Liver (tissue), 9 donors: ENCODE measurements around the gene EVA1B. TPM values are rescaled to one million over a fixed set of nuclear protein-coding genes. Genes with fewer than 3 reads are reported as not detected.

Source experiments
- DNase-seq: peaks from one replicate; pipeline ENCODE4 v3.0.0-alpha.2; 2017; ENCODE audit warnings: low spot score
- H3K27ac ChIP-seq, 2 donors: one replicate each; pipeline ENCODE4 v1.7.0; 2013; ENCODE audit warnings: inconsistent platforms in 2 of 2, low read length in 2 of 2, control low read depth in 1 of 2, low read depth in 1 of 2, mild to moderate bottlenecking in 1 of 2
- H3K27me3 ChIP-seq, 4 donors: one replicate each; pipeline versions ENCODE4 v1.6.1 to v1.7.0; 2013; ENCODE audit warnings: low read length in 3 of 4, inconsistent platforms in 1 of 4, mild to moderate bottlenecking in 1 of 4, moderate library complexity in 1 of 4; ENCODE audit not compliant: control insufficient read depth in 4 of 4, insufficient read depth in 4 of 4
- H3K36me3 ChIP-seq, 4 donors: one replicate each; pipeline versions ENCODE4 v1.6.1 to v1.7.0; 2013; ENCODE audit warnings: low read length in 3 of 4, mild to moderate bottlenecking in 3 of 4, low read depth in 1 of 4, moderate library complexity in 1 of 4; ENCODE audit not compliant: control insufficient read depth in 4 of 4, insufficient read depth in 3 of 4
- H3K4me1 ChIP-seq, 4 donors: one replicate each; pipeline versions ENCODE4 v1.6.1 to v1.7.0; 2013; ENCODE audit warnings: low read length in 3 of 4, mild to moderate bottlenecking in 3 of 4, moderate library complexity in 1 of 4; ENCODE audit not compliant: control insufficient read depth in 4 of 4, insufficient read depth in 4 of 4
- H3K4me3 ChIP-seq, 3 donors: one replicate each; pipeline versions ENCODE4 v1.6.1 to v1.7.0; 2013; ENCODE audit warnings: low read length in 3 of 3, control low read depth in 1 of 3, low read depth in 1 of 3, mild to moderate bottlenecking in 1 of 3
- H3K9ac ChIP-seq, 2 donors: one replicate each; pipeline ENCODE4 v1.7.0; 2013; ENCODE audit warnings: low read length in 2 of 2, mild to moderate bottlenecking in 2 of 2, moderate library complexity in 2 of 2, control low read depth in 1 of 2, low read depth in 1 of 2
- H3K9me3 ChIP-seq, 4 donors: one replicate each; pipeline versions ENCODE4 v1.6.1 to v1.7.0; 2013; ENCODE audit warnings: low read length in 3 of 4; ENCODE audit not compliant: control insufficient read depth in 4 of 4
- ATF3 ChIP-seq: IDR thresholded peaks from 2 replicates; pipeline ENCODE4 v1.6.1; 2016; ENCODE audit warnings: antibody characterized with exemption
- CTCF ChIP-seq: fragments of 150-350 bp; IDR thresholded peaks from 2 replicates; pipeline ENCODE4 v1.5.1; 2017; ENCODE audit warnings: improper control_type of control experiment, low read depth, low read length; ENCODE audit not compliant: missing input control
- EGR1 ChIP-seq, 2 donors: IDR thresholded peaks; 2 replicates each; pipeline ENCODE4 v1.6.1; 2016 to 2018; ENCODE audit warnings: antibody characterized with exemption in 2 of 2, low read depth in 2 of 2
- FOXA1 ChIP-seq: IDR thresholded peaks from 2 replicates; pipeline ENCODE4 v1.6.1; 2016; ENCODE audit warnings: antibody characterized with exemption
- GABPA ChIP-seq, 2 donors: IDR thresholded peaks in 1 of 2; conservative IDR thresholded peaks in 1 of 2; 2 replicates each; pipeline ENCODE4 v1.6.1; 2016; ENCODE audit warnings: antibody characterized with exemption in 2 of 2, mild to moderate bottlenecking in 1 of 2, moderate library complexity in 1 of 2
- MAX ChIP-seq: IDR thresholded peaks from 2 replicates; pipeline ENCODE4 v1.6.1; 2016; ENCODE audit warnings: antibody characterized with exemption
- RAD21 ChIP-seq, 2 donors: IDR thresholded peaks; 2 replicates each; pipeline ENCODE4 v1.6.1; 2016; ENCODE audit warnings: antibody characterized with exemption in 2 of 2, mild to moderate bottlenecking in 2 of 2
- REST ChIP-seq: IDR thresholded peaks from 2 replicates; pipeline ENCODE4 v1.6.1; 2016; ENCODE audit warnings: antibody characterized with exemption, mild to moderate bottlenecking
- SP1 ChIP-seq: IDR thresholded peaks from 2 replicates; pipeline ENCODE4 v1.6.1; 2018; ENCODE audit warnings: antibody characterized with exemption, mild to moderate bottlenecking
- TAF1 ChIP-seq: conservative IDR thresholded peaks from 2 replicates; pipeline ENCODE4 v1.6.1; 2016; ENCODE audit warnings: antibody characterized with exemption, mild to moderate bottlenecking
- YY1 ChIP-seq: IDR thresholded peaks from 2 replicates; pipeline ENCODE4 v1.6.1; 2016; ENCODE audit warnings: antibody characterized with exemption, mild to moderate bottlenecking
- ZBTB33 ChIP-seq: IDR thresholded peaks from 2 replicates; pipeline ENCODE4 v1.6.1; 2016; ENCODE audit warnings: antibody characterized with exemption
- WGBS: extraction: QIAGEN DNeasy Blood & Tissue Kit; methylation state at CpG from one replicate; pipeline ENCODE4 v1.1.7; 2013; 5-methylcytosine and 5-hydroxymethylcytosine counted together
- polyA plus RNA-seq, 2 donors: library from polyadenylated mRNA; stranded (reverse) in 1 of 2; unstranded in 1 of 2; fragments of 200-250 nt in 1 of 2; fragments of >200 nt in 1 of 2; fragmentation: Nextera tagmentation in 1 of 2; extraction: Ambion mirVana in 1 of 2; gene quantifications; one replicate each; pipeline versions ENCODE4 v1.2.1 to v1.2.3, GENCODE V29; 2013 to 2015
- total RNA-seq, 2 donors: library from RNA; depleted of rRNA; stranded (reverse); fragments of >200 nt; gene quantifications; one replicate each; pipeline ENCODE4 v1.2.3, GENCODE V29; 2014
- donor health status: healthy.
- donor health status: healthy.
- donor health status: healthy.
- donor health status: healthy.
- donor health status: healthy.

Gene EVA1B
- total and polyA plus RNA-seq, 4 donors = 3.3 to 22.7 (median 8.4) TPM

GRCh38 chr1:36341626-36342320, 18.3 kb upstream of the EVA1B start (continued):
- TF ChIP-seq CTCF (no peak), GABPA (IDR thresholded peaks at IDR 0.05 in 1 of 2, conservative IDR thresholded peaks at IDR 0.05 in 1 of 2) (no peak), EGR1 (IDR thresholded peaks at IDR 0.05; ENCODE audit: low read depth in 2 of 2) (no peak), TAF1 (no peak), SP1 (no peak)

GRCh38 chr1:36339615-36340014, 16.2 kb upstream of the EVA1B start:
- DNase-seq = no peak
- 84% methylated on average over 9 of the region's 9 CpGs for WGBS
- TF ChIP-seq ZBTB33 = no peak
- TF ChIP-seq MAX = no peak
- TF ChIP-seq ATF3 = no peak
- no peak for TF ChIP-seq FOXA1
- TF ChIP-seq YY1 = no peak
- TF ChIP-seq RAD21 (IDR thresholded peaks at IDR 0.05) = no peak
- no peak for TF ChIP-seq REST
- H3K36me3 ChIP-seq = peaks cover 3 to 40% (median 8%) of the 10 kb centered on the region in 4 donors
- peaks cover 0 to 2% (median under 1%) of the 10 kb centered on the region in 4 donors for H3K4me1 ChIP-seq
- no peaks in the 10 kb centered on the region for H3K9me3 ChIP-seq
- no peak overlapping the region for H3K9ac ChIP-seq
- H3K27me3 ChIP-seq = no peaks in the 10 kb centered on the region
- H3K27ac ChIP-seq = no peak overlapping the region
- H3K4me3 ChIP-seq = no peak overlapping the region
